8988T (cell line): ENCODE data around the gene TENT5C.
A peak's percentile ranks its signal among the peaks of the same experiment; 100 is the strongest.
"Not testable (repeated sequence)": the region's sequence is repeated elsewhere in the genome, so short reads cannot be mapped to it uniquely, and the experiment has no call there.

Experiments used
- DNase-seq: peaks from one replicate; pipeline ENCODE4 v3.0.0; 2011

The TENT5C gene

GRCh38 chr1:117605774-117606648 is at the start of gene TENT5C:
Gene TENT5C, plus strand, starts transcription at chr1:117606048. Its CDS starts 16,821 bp downstream, at chr1:117622869.
- peak; percentile 74 for DNase-seq

DNA sequence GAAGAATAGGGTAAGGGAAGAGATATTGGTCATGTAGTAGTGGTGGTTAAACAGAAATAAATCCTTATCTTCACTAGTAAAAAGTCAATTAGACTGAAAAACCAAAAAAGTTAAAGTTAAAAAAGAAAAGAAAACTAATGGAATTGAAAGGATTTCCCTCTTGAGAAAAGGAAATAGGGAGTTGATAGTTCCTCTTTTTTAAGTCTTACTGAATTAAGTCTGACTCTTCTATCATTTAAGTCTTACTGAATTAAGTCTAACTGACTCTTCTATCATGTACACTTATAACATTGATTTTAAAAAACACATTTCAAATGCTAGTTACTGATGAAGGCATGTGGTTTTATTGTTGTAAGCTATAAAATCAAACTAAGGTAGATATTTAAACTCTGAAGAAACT is 49.5 kb upstream of the TENT5C start:
- DNase-seq: no peak

- no peak for DNase-seq
These were observed 48.9 kb upstream of the TENT5C start for GRCh38 chr1:117556976-117557375.

DNA sequence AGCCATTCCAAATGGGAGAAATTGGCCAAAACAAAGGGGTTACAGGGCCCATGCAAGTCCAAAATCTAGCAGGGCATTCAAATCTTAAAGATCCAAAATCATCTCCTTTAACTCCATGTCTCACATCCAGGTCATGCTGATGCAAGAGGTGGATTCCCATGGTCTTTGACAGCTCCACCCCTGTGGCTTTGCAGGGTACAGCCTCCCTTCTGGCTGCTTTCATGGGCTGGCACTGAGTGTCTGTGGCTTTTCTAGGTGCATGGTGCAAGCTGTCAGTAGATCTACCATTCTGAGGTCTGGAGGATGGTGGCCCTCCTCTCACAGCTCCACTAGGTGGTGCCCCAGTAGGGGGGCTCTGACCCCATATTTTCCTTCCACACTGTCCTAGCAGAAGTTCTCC is 47.4 kb upstream of the TENT5C start:
- DNase-seq: not testable (repeated sequence)

- DNase-seq: no peak
These were observed 46.7 kb upstream of the TENT5C start for GRCh38 chr1:117559139-117559538.

DNA sequence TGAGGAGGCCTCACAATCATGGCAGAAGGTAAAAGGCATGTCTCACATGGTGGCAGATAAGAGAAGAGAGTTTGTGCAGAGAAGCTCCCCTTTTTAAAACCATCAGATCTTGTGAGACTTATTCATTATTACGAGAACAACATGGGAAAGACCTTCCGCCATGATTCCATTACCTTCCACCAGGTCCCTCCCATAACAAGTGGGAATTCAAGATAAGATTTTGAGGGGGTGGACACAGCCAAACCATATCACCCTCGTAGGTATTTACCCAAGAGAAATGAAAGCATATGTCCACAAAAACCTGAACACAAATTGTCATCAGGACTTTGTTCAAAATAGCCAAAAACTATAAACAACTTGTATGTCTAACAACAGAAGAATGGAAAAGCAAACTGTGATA is 45.9 kb upstream of the TENT5C start:
- no peak for DNase-seq

GRCh38 chr1:117561071-117561470 is 44.8 kb upstream of the TENT5C start:
- DNase-seq: no peak

DNA sequence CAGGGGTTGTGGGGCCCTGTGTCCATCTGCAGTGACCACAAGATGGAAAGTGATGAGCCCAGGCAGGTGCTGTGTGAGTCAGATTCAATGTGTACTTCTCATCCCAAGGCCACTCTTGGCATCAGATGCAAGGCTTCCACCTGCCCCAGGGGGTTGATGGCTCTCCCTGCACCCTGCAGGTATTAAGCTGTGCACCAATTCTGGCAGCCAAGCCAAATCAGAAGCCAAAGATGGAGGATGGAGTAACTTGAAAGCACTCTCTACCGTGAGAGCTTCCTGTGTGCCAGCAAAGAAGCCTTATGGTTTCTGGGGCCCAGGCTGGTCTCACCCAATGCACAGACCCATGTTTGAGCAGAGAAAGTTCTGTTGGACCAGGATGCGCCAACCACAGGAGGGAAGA is 44.3 kb upstream of the TENT5C start:
- DNase-seq: no peak

GRCh38 chr1:117562581-117563491 is 43.0 kb upstream of the TENT5C start:
- DNase-seq: no peak

GRCh38 chr1:117563492-117563875 is 42.4 kb upstream of the TENT5C start:
- DNase-seq: no peak

DNA sequence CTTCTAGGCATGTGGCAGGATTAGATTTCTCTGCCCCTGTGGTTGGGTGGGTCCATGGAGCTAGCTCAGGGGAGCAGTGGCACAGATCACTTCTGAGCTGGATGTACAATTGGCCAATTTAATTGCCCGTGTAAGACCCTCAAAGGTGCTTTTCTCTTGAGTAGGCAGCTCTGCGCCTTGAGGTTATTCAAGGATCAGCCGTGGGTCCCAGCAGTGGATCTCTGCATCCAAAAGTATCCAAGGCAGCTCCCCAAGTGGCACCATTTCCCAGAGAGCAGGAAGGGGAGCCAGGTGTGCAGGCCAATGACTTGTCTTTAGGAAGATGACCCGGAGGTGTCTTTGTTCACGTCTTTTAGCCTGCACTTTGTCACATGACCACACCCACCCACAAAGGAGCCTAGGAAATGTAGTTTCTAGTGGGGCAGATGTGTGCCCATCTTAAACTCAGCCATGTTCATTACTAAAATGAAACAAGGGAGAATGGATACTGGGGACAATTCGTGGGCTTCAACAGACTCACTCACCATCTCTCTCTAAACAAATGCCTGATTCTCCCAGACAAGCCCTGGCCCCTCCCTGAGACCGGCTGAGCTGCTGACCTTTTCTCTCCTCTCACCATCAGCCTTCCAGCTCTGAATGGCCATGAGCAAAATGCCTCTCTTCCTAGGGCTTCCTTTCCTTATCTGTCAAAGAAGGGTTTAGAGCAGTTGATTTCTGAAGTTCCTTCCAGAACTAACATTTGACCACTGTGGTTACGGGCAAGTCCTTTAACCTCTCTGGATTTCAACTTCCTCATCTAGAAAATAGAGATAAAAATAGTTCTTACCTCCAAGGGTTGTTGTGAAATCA is 41.4 kb upstream of the TENT5C start:
- no peak for DNase-seq

- no peak for DNase-seq
These were observed 40.7 kb upstream of the TENT5C start for GRCh38 chr1:117565076-117565556.

- no peak for DNase-seq
These were observed 39.9 kb upstream of the TENT5C start for GRCh38 chr1:117565745-117566455.

- DNase-seq: no peak
These were observed 39.3 kb upstream of the TENT5C start for GRCh38 chr1:117566556-117566955.

DNA sequence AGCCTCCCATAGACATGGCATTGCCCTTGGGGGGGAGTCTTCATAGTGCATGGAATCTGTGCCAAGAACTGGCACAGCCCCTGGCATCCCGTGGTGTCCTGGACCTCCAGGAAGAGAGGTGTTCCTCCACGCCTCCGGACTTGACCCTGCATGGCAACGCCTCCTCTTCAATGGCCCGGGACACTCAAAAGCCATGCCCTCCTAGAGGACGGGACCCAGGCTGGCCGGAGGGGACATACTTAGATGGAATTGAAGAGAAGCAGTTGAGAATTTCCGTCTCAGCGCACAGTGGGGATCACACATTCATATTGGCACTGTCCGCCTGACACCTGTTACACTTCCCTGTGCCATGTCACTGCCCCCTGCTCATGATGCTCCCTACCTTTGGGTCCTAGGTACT is 38.4 kb upstream of the TENT5C start:
- DNase-seq: no peak

DNA sequence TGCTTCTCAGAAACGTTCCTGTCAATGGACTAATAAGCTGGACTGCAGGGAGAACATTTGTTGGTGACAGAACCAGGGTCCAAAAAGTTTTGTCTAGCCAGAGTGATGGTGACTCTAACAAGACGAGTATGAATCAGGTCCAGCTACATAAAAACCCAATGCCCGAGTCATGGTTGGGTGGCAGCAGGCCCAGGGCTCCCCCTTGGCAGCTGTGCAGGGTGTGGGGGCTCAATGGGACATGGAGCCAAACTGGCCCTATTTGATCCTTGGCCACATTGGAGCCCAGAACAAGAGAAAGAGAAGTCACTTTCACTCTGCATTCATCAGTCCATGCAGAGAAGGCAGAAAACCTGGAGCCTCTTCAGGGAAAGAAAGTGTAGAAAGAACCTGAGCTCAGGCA is 37.9 kb upstream of the TENT5C start:
- no peak for DNase-seq

DNA sequence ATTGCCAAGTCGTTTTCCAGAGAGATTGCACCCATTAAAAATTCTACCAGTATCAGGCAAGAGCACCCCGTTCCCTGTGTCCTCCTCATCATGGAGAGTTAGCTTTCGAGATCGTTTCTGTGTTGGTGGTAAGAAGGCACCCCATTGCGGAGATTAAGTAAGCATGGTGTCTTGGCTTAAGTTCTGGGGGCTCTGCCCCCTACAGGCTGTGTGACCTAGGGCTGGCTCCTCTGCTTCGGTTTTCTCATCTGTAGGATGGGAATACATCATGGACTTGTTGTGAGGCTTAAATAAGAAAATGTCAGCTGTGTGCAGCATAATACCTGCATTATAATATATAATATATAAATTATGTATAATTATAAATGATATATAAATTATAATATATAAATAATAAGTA is 36.8 kb upstream of the TENT5C start:
- no peak for DNase-seq

DNA sequence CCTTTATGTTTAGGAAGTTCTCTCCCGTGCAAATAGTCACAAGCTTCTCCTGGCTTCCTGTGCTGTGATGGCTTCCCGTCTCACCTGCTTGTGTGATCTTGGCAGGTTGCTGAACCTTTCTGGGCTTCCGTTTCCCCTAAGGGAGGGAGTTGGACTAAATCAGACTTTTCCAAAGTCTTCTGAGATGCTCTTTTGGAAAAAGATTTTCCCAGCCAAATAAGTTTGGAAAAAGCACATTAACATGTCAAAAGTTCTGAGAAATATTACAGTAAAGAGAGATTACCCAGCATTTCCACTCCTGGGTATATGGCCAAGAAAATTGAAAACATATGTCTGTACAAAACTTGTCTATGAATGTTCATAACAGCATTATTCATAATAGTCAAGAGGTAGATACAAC is 36.0 kb upstream of the TENT5C start:
- DNase-seq: no peak

- DNase-seq: no peak
These were observed 34.8 kb upstream of the TENT5C start for GRCh38 chr1:117570988-117571409.

GRCh38 chr1:117571496-117571895 is 34.4 kb upstream of the TENT5C start:
- no peak for DNase-seq

DNA sequence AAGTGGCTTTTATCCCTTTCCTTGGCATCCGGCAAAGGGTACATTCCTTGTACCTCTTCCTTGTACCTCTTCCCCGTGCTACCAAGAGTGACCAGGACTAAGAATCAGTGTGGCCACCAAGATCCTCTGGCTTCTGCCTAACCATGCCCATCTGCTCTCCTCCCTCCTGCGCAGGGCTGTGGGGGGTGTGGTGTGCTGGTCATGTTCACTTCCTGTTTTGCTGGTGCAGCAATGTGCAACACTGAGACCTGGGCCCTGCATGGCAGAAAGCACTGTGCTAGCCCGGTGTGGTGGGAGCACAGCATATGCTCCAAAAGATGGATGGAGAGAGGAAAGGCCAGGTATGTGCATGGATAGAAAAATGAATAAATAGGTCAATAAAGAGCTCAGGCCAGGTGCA is 33.3 kb upstream of the TENT5C start:
- no peak for DNase-seq

- DNase-seq: no peak
These were observed 32.3 kb upstream of the TENT5C start for GRCh38 chr1:117573386-117574023.
